ENCODE data around the gene RIPPLY1. TPM values are rescaled to one million over a fixed set of nuclear protein-coding genes. Genes with fewer than 3 reads are reported as not detected.
"Not testable (repeated sequence)": the region's sequence is repeated elsewhere in the genome, so short reads cannot be mapped to it uniquely, and the experiment has no call there.

RIPPLY1 gene
- total RNA-seq, 1 donor from 2014 or later = not detected

GRCh38 chrX:106901781-106902219, 1.3 kb downstream of the RIPPLY1 start:
- Mint-ChIP-seq H3K4me3 (no peak overlapping the region), H3K27ac (no peak overlapping the region), H3K36me3 (ENCODE audit: low read depth) (no peaks in the 10 kb centered on the region), H3K27me3 (ENCODE audit: insufficient read depth) (peaks cover 1% of the 10 kb centered on the region), H3K9me3 (no peaks in the 10 kb centered on the region), H3K4me1 (ENCODE audit: low read depth) (no peaks in the 10 kb centered on the region)
- intact Hi-C loops (cut with micrococcal nuclease) = no loop called here
- DNase-seq (ENCODE audit: low spot score) = no peak

GRCh38 chrX:106901341-106901740, 1.8 kb downstream of the RIPPLY1 start:
- Mint-ChIP-seq H3K27me3 (ENCODE audit: insufficient read depth) (no peaks in the 10 kb centered on the region), H3K4me3 (no peak overlapping the region), H3K4me1 (ENCODE audit: low read depth) (no peaks in the 10 kb centered on the region), H3K9me3 (no peaks in the 10 kb centered on the region), H3K36me3 (ENCODE audit: low read depth) (no peaks in the 10 kb centered on the region), H3K27ac (no peak overlapping the region)
- intact Hi-C loops (cut with micrococcal nuclease) = no loop called here
- DNase-seq (ENCODE audit: low spot score) = no peak

- intact Hi-C loops (cut with micrococcal nuclease) = no loop called here
Measured at GRCh38 chrX:106899841-106900240, 3.3 kb downstream of the RIPPLY1 start.

DNA sequence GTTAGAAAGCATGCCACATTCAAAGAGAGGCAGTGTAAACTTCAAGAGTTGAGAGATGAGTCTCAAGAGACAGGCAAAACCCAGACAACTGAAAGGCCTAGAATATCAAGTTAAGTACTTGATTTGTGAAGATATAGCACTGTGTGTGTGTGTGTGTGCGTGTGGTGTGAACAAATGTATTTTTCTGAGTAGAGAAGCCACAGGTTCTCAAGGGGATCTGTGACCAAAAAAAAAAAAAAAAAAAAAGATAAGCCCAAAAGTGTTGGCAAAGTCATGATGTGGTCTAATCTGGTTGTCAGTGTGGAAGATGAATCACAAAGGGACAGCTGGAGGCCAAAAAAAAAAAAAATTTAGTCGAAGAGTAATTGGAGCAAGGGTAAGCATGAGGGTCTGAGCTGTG, 3.9 kb downstream of the RIPPLY1 start:
- Mint-ChIP-seq H3K27me3 (ENCODE audit: insufficient read depth) (no peaks in the 10 kb centered on the region), H3K27ac (no peak overlapping the region), H3K9me3 (no peaks in the 10 kb centered on the region), H3K4me3 (no peak overlapping the region), H3K4me1 (ENCODE audit: low read depth) (no peaks in the 10 kb centered on the region), H3K36me3 (ENCODE audit: low read depth) (no peaks in the 10 kb centered on the region)
- DNase-seq (ENCODE audit: low spot score) = no peak
- intact Hi-C loops (cut with micrococcal nuclease) = no loop called here

More at GRCh38 chrX:106899841-106900240, 3.3 kb downstream of the RIPPLY1 start:
- DNase-seq (ENCODE audit: low spot score) = no peak
- Mint-ChIP-seq H3K27ac (no peak overlapping the region), H3K36me3 (ENCODE audit: low read depth) (no peaks in the 10 kb centered on the region), H3K4me3 (no peak overlapping the region), H3K27me3 (ENCODE audit: insufficient read depth) (no peaks in the 10 kb centered on the region), H3K9me3 (no peaks in the 10 kb centered on the region), H3K4me1 (ENCODE audit: low read depth) (no peaks in the 10 kb centered on the region)

GRCh38 chrX:106898462-106898861, 4.7 kb downstream of the RIPPLY1 start:
- no peak overlapping the region for H3K27ac Mint-ChIP-seq
- no peaks in the 10 kb centered on the region for H3K27me3 Mint-ChIP-seq (ENCODE audit: insufficient read depth)
- H3K36me3 Mint-ChIP-seq (ENCODE audit: low read depth) = no peaks in the 10 kb centered on the region
- H3K4me1 Mint-ChIP-seq (ENCODE audit: low read depth) = no peaks in the 10 kb centered on the region
- no peak for DNase-seq (ENCODE audit: low spot score)
- H3K4me3 Mint-ChIP-seq = no peak overlapping the region
- no peaks in the 10 kb centered on the region for H3K9me3 Mint-ChIP-seq
- intact Hi-C loops (cut with micrococcal nuclease) = loop anchor here (1.0 kb wide), 2 partner anchors 55 to 996 kb away; no protein-coding TSS in a partner anchor

- intact Hi-C loops (cut with micrococcal nuclease) = no loop called here
- DNase-seq (ENCODE audit: low spot score) = no peak
- Mint-ChIP-seq H3K36me3 (ENCODE audit: low read depth) (no peaks in the 10 kb centered on the region), H3K27me3 (ENCODE audit: insufficient read depth) (no peaks in the 10 kb centered on the region), H3K4me3 (no peak overlapping the region), H3K4me1 (ENCODE audit: low read depth) (no peaks in the 10 kb centered on the region), H3K27ac (no peak overlapping the region), H3K9me3 (no peaks in the 10 kb centered on the region)
Measured at GRCh38 chrX:106897259-106897658, 5.9 kb downstream of the RIPPLY1 start.

GRCh38 chrX:106894978-106895452, 8.1 kb downstream of the RIPPLY1 start:
- DNase-seq (ENCODE audit: low spot score) = no peak
- Mint-ChIP-seq H3K4me1 (ENCODE audit: low read depth) (no peaks in the 10 kb centered on the region), H3K4me3 (no peak overlapping the region), H3K27ac (no peak overlapping the region), H3K9me3 (no peaks in the 10 kb centered on the region), H3K36me3 (ENCODE audit: low read depth) (no peaks in the 10 kb centered on the region), H3K27me3 (ENCODE audit: insufficient read depth) (no peaks in the 10 kb centered on the region)
- intact Hi-C loops (cut with micrococcal nuclease) = loop anchor here (1.0 to 2.0 kb wide), 3 partner anchors 534 to 1178 kb away; partner anchors contain the start of gene NCBP2L

DNA sequence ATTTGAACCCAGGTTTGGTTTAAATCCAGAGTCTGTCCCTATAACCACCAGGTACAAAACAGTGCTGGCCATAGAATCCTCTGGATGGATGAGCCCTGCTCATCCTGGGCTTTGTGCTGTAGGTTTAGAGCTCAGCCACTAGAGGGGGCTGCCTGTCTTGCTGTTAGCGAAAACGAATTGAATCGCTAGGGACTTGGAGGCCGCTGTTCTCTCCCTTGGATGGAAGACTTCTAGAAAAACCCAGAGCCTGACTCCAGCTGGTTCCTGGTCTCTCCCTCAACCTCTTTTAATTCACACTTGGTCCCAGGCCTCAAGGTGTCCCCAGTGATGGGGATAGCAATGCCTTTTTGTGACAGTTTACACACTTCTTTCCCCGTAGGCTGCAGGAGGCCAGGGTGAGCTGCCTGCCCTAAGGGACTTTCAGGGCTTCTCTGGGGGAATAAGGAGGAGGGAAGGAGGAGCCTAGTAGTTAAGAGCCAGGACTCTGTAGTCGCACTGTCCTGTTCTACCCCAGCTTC, 8.7 kb downstream of the RIPPLY1 start:
- Mint-ChIP-seq H3K9me3 (no peaks in the 10 kb centered on the region), H3K4me1 (ENCODE audit: low read depth) (no peaks in the 10 kb centered on the region), H3K4me3 (no peak overlapping the region), H3K36me3 (ENCODE audit: low read depth) (no peaks in the 10 kb centered on the region), H3K27me3 (ENCODE audit: insufficient read depth) (no peaks in the 10 kb centered on the region), H3K27ac (no peak overlapping the region)
- peak; percentile 18 for DNase-seq (ENCODE audit: low spot score)
- intact Hi-C loops (cut with micrococcal nuclease) = loop anchor here (1.0 to 2.0 kb wide), 3 partner anchors 535 to 1178 kb away; partner anchors contain the start of gene NCBP2L

- H3K9me3 Mint-ChIP-seq = no peaks in the 10 kb centered on the region
- no peak overlapping the region for H3K27ac Mint-ChIP-seq
- H3K4me3 Mint-ChIP-seq = no peak overlapping the region
- H3K4me1 Mint-ChIP-seq (ENCODE audit: low read depth) = no peaks in the 10 kb centered on the region
- H3K36me3 Mint-ChIP-seq (ENCODE audit: low read depth) = no peaks in the 10 kb centered on the region
- H3K27me3 Mint-ChIP-seq (ENCODE audit: insufficient read depth) = no peaks in the 10 kb centered on the region
- DNase-seq (ENCODE audit: low spot score) = no peak
- intact Hi-C loops (cut with micrococcal nuclease) = no loop called here
Measured at GRCh38 chrX:106891762-106892460, 11.2 kb downstream of the RIPPLY1 start.

DNA sequence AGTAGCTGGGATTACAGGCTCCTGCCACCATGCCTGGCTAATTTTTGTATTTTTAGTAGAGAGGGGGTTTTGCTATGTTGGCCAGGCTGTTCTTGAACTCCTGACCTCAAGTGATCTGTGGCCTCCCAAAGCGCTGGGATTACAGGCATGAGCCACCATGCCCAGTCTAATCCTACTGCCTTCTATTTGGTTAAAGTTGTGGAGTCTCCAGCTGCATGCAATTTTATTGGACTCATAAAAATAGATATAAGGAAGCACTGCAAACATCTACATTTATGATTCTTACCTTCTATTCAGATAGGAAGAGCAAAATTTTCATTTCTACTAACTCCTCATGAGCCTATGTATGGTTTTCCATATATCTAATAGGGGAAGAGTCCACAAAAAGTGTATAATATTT, 13.7 kb downstream of the RIPPLY1 start:
- DNase-seq (ENCODE audit: low spot score) = no peak
- H3K4me1 Mint-ChIP-seq (ENCODE audit: low read depth) = no peaks in the 10 kb centered on the region
- H3K9me3 Mint-ChIP-seq = no peaks in the 10 kb centered on the region
- no peak overlapping the region for H3K27ac Mint-ChIP-seq
- H3K27me3 Mint-ChIP-seq (ENCODE audit: insufficient read depth) = no peaks in the 10 kb centered on the region
- H3K4me3 Mint-ChIP-seq = no peak overlapping the region
- no peaks in the 10 kb centered on the region for H3K36me3 Mint-ChIP-seq (ENCODE audit: low read depth)
- intact Hi-C loops (cut with micrococcal nuclease) = no loop called here

GRCh38 chrX:106875151-106875550, 28.0 kb downstream of the RIPPLY1 start:
- Mint-ChIP-seq H3K27me3 (ENCODE audit: insufficient read depth) (peaks cover under 1% of the 10 kb centered on the region), H3K36me3 (ENCODE audit: low read depth) (no peaks in the 10 kb centered on the region), H3K27ac (no peak overlapping the region), H3K4me3 (no peak overlapping the region), H3K4me1 (ENCODE audit: low read depth) (no peaks in the 10 kb centered on the region), H3K9me3 (no peaks in the 10 kb centered on the region)
- intact Hi-C loops (cut with micrococcal nuclease) = no loop called here
- no peak for DNase-seq (ENCODE audit: low spot score)

DNA sequence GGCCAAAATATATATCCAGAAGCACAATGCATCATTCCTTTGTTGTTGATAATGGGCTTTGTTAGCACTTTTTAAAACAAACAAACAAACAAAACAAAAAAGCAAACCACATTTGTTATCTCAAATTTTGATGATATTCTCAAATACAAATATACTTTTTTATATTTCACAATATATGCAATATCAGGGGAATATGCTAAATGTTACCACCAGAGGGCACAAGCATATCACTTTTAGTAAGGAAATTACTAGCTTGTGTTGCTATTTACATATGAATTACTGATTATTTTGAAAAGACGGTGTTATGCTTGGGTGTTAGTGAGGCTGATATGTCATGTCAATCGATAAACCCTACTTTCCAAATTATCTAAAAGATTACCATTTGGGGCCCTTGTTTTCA, 29.1 kb downstream of the RIPPLY1 start:
- Mint-ChIP-seq H3K27ac (no peak overlapping the region), H3K9me3 (no peaks in the 10 kb centered on the region), H3K4me3 (no peak overlapping the region), H3K36me3 (ENCODE audit: low read depth) (no peaks in the 10 kb centered on the region), H3K4me1 (ENCODE audit: low read depth) (no peaks in the 10 kb centered on the region), H3K27me3 (ENCODE audit: insufficient read depth) (no peaks in the 10 kb centered on the region)
- intact Hi-C loops (cut with micrococcal nuclease) = loop anchor here (5.0 kb wide), 1 partner anchor 392 kb away; no protein-coding TSS in a partner anchor
- no peak for DNase-seq (ENCODE audit: low spot score)

- H3K27ac Mint-ChIP-seq; H3K36me3 Mint-ChIP-seq (ENCODE audit: low read depth); H3K4me1 Mint-ChIP-seq (ENCODE audit: low read depth); H3K4me3 Mint-ChIP-seq; H3K9me3 Mint-ChIP-seq; DNase-seq (ENCODE audit: low spot score); H3K27me3 Mint-ChIP-seq (ENCODE audit: insufficient read depth): not testable (repeated sequence)
- intact Hi-C loops (cut with micrococcal nuclease) = loop anchor here (5.0 kb wide), 1 partner anchor 390 kb away; no protein-coding TSS in a partner anchor
Measured at GRCh38 chrX:106872796-106873195, 30.3 kb downstream of the RIPPLY1 start.

All from activated T-helper 1 cell treated with anti-CD3 and anti-CD28 coated beads, Interleukin-12 subunit alpha, Interleukin-12 subunit beta, Interleukin-2, Interleukin-4 antibody, amounts not matched to agents 30 ng/mL and 10 ng/mL and 1 ng/mL, durations not matched to agents 14 hours and 24 hours and 36 hours (primary cell).